Measurements from ENCODE around the gene BAIAP3.

DNA sequence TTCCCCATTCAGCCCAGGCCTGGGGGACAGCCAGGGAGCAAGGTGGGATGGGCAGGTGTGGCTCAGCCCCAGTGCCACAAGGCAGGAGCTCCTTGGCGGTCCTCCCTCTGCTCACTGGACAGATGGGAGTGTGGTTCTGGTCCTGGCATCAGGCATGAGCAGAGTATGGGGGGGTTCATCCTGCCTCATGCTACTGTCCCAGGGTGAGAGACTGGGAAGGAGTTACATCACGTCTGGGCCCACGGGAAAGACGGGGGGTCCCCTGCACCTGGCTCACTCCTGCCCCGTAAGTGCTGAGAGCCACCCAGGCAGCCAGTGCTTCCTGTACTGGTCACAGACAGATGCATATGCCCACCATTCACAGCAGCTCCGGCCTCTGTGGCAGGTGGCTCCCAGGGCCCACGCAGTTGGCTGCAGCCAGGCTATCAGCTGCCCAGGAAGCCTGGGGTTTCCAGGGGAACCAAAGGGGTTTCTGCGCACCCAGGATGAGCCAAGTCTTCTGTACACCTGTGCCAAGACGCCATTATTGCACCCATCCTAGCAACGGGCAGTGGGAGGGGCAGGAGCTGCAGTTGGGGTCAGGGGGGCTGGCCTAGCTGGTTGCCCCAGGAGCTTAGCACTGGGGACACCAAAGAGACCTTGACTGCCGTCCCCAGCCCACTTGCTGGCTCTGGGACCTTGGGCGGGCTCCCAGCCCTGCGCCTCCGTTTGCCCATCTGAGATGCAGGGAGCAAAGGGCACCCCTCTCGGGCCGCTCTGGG, 1.9 kb downstream of the BAIAP3 start:
- TF ChIP-seq, protein P1, sequence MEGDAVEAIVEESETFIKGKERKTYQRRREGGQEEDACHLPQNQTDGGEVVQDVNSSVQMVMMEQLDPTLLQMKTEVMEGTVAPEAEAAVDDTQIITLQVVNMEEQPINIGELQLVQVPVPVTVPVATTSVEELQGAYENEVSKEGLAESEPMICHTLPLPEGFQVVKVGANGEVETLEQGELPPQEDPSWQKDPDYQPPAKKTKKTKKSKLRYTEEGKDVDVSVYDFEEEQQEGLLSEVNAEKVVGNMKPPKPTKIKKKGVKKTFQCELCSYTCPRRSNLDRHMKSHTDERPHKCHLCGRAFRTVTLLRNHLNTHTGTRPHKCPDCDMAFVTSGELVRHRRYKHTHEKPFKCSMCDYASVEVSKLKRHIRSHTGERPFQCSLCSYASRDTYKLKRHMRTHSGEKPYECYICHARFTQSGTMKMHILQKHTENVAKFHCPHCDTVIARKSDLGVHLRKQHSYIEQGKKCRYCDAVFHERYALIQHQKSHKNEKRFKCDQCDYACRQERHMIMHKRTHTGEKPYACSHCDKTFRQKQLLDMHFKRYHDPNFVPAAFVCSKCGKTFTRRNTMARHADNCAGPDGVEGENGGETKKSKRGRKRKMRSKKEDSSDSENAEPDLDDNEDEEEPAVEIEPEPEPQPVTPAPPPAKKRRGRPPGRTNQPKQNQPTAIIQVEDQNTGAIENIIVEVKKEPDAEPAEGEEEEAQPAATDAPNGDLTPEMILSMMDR (IDR thresholded peaks at IDR 0.05) = no peak
- no peak for TF ChIP-seq POLR2A (IDR thresholded peaks at IDR 0.05)

Measured in Peyer's patch (tissue), 4 donors.